Neural cell (in vitro differentiated cells): ENCODE data around the gene SUCLG2.

Experiments used
- EP300 ChIP-seq: fragments of 450-650 bp; conservative IDR thresholded peaks from 2 replicates; pipeline ENCODE4 v1.6.1; 2014; ENCODE audit warnings: antibody characterized with exemption, mild to moderate bottlenecking, moderate library complexity; ENCODE audit not compliant: poor library complexity, severe bottlenecking
- EZH2 ChIP-seq: fragments of 200-600, 300-800 bp; shearing (Covaris generic), sonication (generic); IDR thresholded peaks from 2 replicates; pipeline ENCODE4 v1.6.1; 2014; ENCODE audit warnings: antibody characterized with exemption, low read length, borderline replicate concordance, mild to moderate bottlenecking; ENCODE audit not compliant: insufficient read depth, poor library complexity, severe bottlenecking
- POLR2AphosphoS5 ChIP-seq: IDR thresholded peaks from 2 replicates; pipeline ENCODE4 v1.6.1; 2012
- RAD21 ChIP-seq: fragments of 450-650 bp; conservative IDR thresholded peaks from 2 replicates; pipeline ENCODE4 v1.6.1; 2014; ENCODE audit warnings: antibody characterized with exemption, mild to moderate bottlenecking, moderate library complexity
- SMC3 ChIP-seq: fragments of 450-650 bp; conservative IDR thresholded peaks from 2 replicates; pipeline ENCODE4 v1.6.1; 2014; ENCODE audit warnings: antibody characterized with exemption, mild to moderate bottlenecking, moderate library complexity; ENCODE audit not compliant: poor library complexity
- TF ChIP-seq, protein P1 (sequence below): fragments of 450-650 bp; IDR thresholded peaks from 2 replicates; pipeline ENCODE4 v1.5.1; 2014; ENCODE audit warnings: antibody characterized with exemption, mild to moderate bottlenecking, moderate library complexity; ENCODE audit not compliant: poor library complexity, severe bottlenecking

DNA sequence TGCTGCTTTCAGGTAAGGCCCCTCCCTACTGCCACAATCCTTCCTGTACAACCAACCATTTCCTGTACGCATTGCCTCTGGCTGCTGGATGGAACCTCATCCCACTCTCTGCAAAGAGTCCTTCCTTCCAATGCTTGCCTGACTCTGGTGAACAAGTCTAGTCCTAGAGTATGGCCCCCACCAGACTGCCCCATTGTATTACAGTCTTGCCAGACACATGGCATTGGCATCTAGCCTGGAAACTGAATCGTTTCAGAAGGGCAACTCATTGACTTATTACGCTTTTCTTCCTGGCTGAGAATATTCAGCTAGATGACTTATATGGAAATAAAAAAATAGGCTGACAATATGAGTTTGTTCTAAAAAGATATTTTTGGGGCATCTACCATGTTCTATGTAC lies 170.3 kb downstream of the SUCLG2 start:
- TF ChIP-seq, protein P1, sequence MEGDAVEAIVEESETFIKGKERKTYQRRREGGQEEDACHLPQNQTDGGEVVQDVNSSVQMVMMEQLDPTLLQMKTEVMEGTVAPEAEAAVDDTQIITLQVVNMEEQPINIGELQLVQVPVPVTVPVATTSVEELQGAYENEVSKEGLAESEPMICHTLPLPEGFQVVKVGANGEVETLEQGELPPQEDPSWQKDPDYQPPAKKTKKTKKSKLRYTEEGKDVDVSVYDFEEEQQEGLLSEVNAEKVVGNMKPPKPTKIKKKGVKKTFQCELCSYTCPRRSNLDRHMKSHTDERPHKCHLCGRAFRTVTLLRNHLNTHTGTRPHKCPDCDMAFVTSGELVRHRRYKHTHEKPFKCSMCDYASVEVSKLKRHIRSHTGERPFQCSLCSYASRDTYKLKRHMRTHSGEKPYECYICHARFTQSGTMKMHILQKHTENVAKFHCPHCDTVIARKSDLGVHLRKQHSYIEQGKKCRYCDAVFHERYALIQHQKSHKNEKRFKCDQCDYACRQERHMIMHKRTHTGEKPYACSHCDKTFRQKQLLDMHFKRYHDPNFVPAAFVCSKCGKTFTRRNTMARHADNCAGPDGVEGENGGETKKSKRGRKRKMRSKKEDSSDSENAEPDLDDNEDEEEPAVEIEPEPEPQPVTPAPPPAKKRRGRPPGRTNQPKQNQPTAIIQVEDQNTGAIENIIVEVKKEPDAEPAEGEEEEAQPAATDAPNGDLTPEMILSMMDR = no peak
- TF ChIP-seq EZH2 (no peak), POLR2AphosphoS5 (no peak), RAD21 (no peak), SMC3 (no peak), EP300 (no peak)
